Tibial nerve (tissue), 3 donors: ENCODE data around the gene THOC6.

ENCODE experiments used
- POLR2A ChIP-seq, 2 donors: fragments of 450-650 bp; IDR thresholded peaks; one replicate each; pipeline ENCODE4 v1.6.1; 2017; ENCODE audit warnings: antibody characterized with exemption in 2 of 2, mild to moderate bottlenecking in 2 of 2, moderate library complexity in 2 of 2
- TF ChIP-seq, protein P1 (sequence below), 5 experiments: fragments of 200-600 bp in 3 of 5; fragments of 450-650 bp in 2 of 5; sonication (generic) in 3 of 5; IDR thresholded peaks; one replicate each; pipeline ENCODE4 v1.5.1; 2016 to 2019; ENCODE audit warnings: antibody characterized with exemption in 5 of 5, mild to moderate bottlenecking in 3 of 5, moderate library complexity in 2 of 5

- TF ChIP-seq, protein P1, sequence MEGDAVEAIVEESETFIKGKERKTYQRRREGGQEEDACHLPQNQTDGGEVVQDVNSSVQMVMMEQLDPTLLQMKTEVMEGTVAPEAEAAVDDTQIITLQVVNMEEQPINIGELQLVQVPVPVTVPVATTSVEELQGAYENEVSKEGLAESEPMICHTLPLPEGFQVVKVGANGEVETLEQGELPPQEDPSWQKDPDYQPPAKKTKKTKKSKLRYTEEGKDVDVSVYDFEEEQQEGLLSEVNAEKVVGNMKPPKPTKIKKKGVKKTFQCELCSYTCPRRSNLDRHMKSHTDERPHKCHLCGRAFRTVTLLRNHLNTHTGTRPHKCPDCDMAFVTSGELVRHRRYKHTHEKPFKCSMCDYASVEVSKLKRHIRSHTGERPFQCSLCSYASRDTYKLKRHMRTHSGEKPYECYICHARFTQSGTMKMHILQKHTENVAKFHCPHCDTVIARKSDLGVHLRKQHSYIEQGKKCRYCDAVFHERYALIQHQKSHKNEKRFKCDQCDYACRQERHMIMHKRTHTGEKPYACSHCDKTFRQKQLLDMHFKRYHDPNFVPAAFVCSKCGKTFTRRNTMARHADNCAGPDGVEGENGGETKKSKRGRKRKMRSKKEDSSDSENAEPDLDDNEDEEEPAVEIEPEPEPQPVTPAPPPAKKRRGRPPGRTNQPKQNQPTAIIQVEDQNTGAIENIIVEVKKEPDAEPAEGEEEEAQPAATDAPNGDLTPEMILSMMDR (IDR thresholded peaks at IDR 0.05), result no peak
- TF ChIP-seq POLR2A (IDR thresholded peaks at IDR 0.05), result no peak
These were observed 12.3 kb downstream of the THOC6 start for GRCh38 chr16:3035972-3036725.
